ENCODE results near the gene HIKESHI. TPM values are rescaled to one million over a fixed set of nuclear protein-coding genes. Genes with fewer than 3 reads are reported as not detected.

Gene HIKESHI
- total RNA-seq, 4 donors from 2014 or later: 2.2 to 18.7 (median 14.8) TPM

- 88 to 96% methylated on average over 2 of the region's 2 CpGs for WGBS, 2 donors (ENCODE audit: low coverage in 1 of 2)
- Histone ChIP-seq H3K27ac (no peak overlapping the region), H3K4me3 (no peak overlapping the region), H3K4me1 (no peaks in the 10 kb centered on the region), H3K27me3 (no peaks in the 10 kb centered on the region), H3K9me3 (peaks cover 0 to 3% of the 10 kb centered on the region in 2 donors), H3K36me3 (peaks cover 0 to 2% (median 0%) of the 10 kb centered on the region in 4 donors)
- DNase-seq: no peak
- intact Hi-C loops (cut with DNase I; ENCODE audit: low total_unique reads): no loop called here
- TF ChIP-seq POLR2A (IDR thresholded peaks at IDR 0.05) (no peak), CTCF (IDR thresholded peaks at IDR 0.05) (no peak), POLR2AphosphoS5 (IDR thresholded peaks at IDR 0.05) (no peak), EP300 (IDR thresholded peaks at IDR 0.05; ENCODE audit: low read depth) (no peak)
- in situ Hi-C loops (cut with MboI; ENCODE audit: low pct_ligation_motif_present in 1 of 4, low pct_unique_long_range_greater_than_20kb in 1 of 4, low sequenced_read_pairs in 3 of 4): no loop called here
Measured at GRCh38 chr11:86365546-86365945, 63.5 kb downstream of the HIKESHI start.

GRCh38 chr11:86369668-86370067 is 67.6 kb downstream of the HIKESHI start:
- Histone ChIP-seq H3K36me3 (no peaks in the 10 kb centered on the region), H3K27ac (no peak overlapping the region), H3K9me3 (no peaks in the 10 kb centered on the region), H3K4me3 (no peak overlapping the region), H3K27me3 (no peaks in the 10 kb centered on the region), H3K4me1 (peaks cover 0 to 3% (median 0%) of the 10 kb centered on the region in 4 donors)
- DNase-seq: no peak
- intact Hi-C loops (cut with DNase I; ENCODE audit: low total_unique reads): no loop called here
- 88 to 100% methylated on average over 4 to 7 of the region's 7 CpGs for WGBS, 2 donors (ENCODE audit: low coverage in 1 of 2)
- TF ChIP-seq CTCF (IDR thresholded peaks at IDR 0.05) (no peak), EP300 (IDR thresholded peaks at IDR 0.05; ENCODE audit: low read depth) (no peak), POLR2AphosphoS5 (IDR thresholded peaks at IDR 0.05) (no peak), POLR2A (IDR thresholded peaks at IDR 0.05) (no peak)
- in situ Hi-C loops (cut with MboI; ENCODE audit: low pct_ligation_motif_present in 1 of 4, low pct_unique_long_range_greater_than_20kb in 1 of 4, low sequenced_read_pairs in 3 of 4): no loop called here

- no peak for TF ChIP-seq EP300 (IDR thresholded peaks at IDR 0.05; ENCODE audit: low read depth)
- TF ChIP-seq POLR2AphosphoS5 (IDR thresholded peaks at IDR 0.05): no peak
- no peak for TF ChIP-seq POLR2A (IDR thresholded peaks at IDR 0.05)
- no peak for TF ChIP-seq CTCF (IDR thresholded peaks at IDR 0.05)
- in situ Hi-C loops (cut with MboI; ENCODE audit: low pct_ligation_motif_present in 1 of 4, low pct_unique_long_range_greater_than_20kb in 1 of 4, low sequenced_read_pairs in 3 of 4) (no loop called here), intact Hi-C loops (cut with DNase I; ENCODE audit: low total_unique reads) (no loop called here)
- H3K9me3 ChIP-seq: no peaks in the 10 kb centered on the region
- no peak overlapping the region for H3K4me3 ChIP-seq
- H3K27me3 ChIP-seq: no peaks in the 10 kb centered on the region
- no peaks in the 10 kb centered on the region for H3K36me3 ChIP-seq
- H3K27ac ChIP-seq: no peak overlapping the region
- no peak for DNase-seq
- 80 to 84% methylated on average over 1 to 4 of the region's 4 CpGs for WGBS, 2 donors (ENCODE audit: low coverage in 1 of 2)
- peaks cover 0 to 4% (median 0%) of the 10 kb centered on the region in 4 donors for H3K4me1 ChIP-seq
Measured at GRCh38 chr11:86370171-86370570, 68.1 kb downstream of the HIKESHI start.

- DNase-seq: no peak
- Histone ChIP-seq H3K9me3 (no peaks in the 10 kb centered on the region), H3K4me1 (peaks cover 0 to 4% (median 0%) of the 10 kb centered on the region in 4 donors), H3K4me3 (no peak overlapping the region), H3K36me3 (no peaks in the 10 kb centered on the region), H3K27me3 (no peaks in the 10 kb centered on the region), H3K27ac (no peak overlapping the region)
- in situ Hi-C loops (cut with MboI; ENCODE audit: low pct_ligation_motif_present in 1 of 4, low pct_unique_long_range_greater_than_20kb in 1 of 4, low sequenced_read_pairs in 3 of 4) (no loop called here), intact Hi-C loops (cut with DNase I; ENCODE audit: low total_unique reads) (no loop called here)
- TF ChIP-seq POLR2A (IDR thresholded peaks at IDR 0.05) (no peak), EP300 (IDR thresholded peaks at IDR 0.05; ENCODE audit: low read depth) (no peak), POLR2AphosphoS5 (IDR thresholded peaks at IDR 0.05) (no peak), CTCF (IDR thresholded peaks at IDR 0.05) (no peak)
- WGBS, 2 donors (ENCODE audit: low coverage in 1 of 2): 67 to 87% methylated on average over 5 to 6 of the region's 6 CpGs
Measured at GRCh38 chr11:86370922-86371594, 69.0 kb downstream of the HIKESHI start.

Measured in transverse colon (tissue), 4 donors.